RWPE2 (cell line): ENCODE results near the gene HOMEZ.

Experiments
- ATAC-seq: fragments of 200-7000 bp; cut with Tn5 transposase; 3 replicates; pipeline ENCODE4 v1.9.1; 2021; ENCODE audit warnings: low read depth
- DNase-seq: peaks from one replicate; pipeline ENCODE4 v3.0.0-alpha.2; 2020; ENCODE audit warnings: low spot score
- H3K27ac ChIP-seq: fragments of 450-650 bp; 2 replicates; pipeline ENCODE4 v1.5.1; 2017; ENCODE audit warnings: mild to moderate bottlenecking; ENCODE audit not compliant: poor library complexity, severe bottlenecking
- H3K27me3 ChIP-seq: fragments of 250-450 bp; sonication (Bioruptor Pico); 2 replicates; pipeline ENCODE4 v1.5.1; 2021; ENCODE audit warnings: mild to moderate bottlenecking, moderate library complexity; ENCODE audit not compliant: insufficient read depth, poor library complexity, severe bottlenecking
- H3K36me3 ChIP-seq: fragments of 250-450 bp; sonication (Bioruptor Pico); 2 replicates; pipeline ENCODE4 v1.5.1; 2020; ENCODE audit warnings: low read depth, mild to moderate bottlenecking, moderate library complexity
- H3K4me1 ChIP-seq: fragments of 250-450 bp; sonication (Bioruptor Pico); 2 replicates; pipeline ENCODE4 v1.5.1; 2021; ENCODE audit warnings: mild to moderate bottlenecking, moderate library complexity; ENCODE audit not compliant: insufficient read depth, poor library complexity, severe bottlenecking
- H3K4me3 ChIP-seq: fragments of 250-450 bp; sonication (Bioruptor Pico); 2 replicates; pipeline ENCODE4 v1.5.1; 2021; ENCODE audit warnings: mild to moderate bottlenecking, moderate library complexity; ENCODE audit not compliant: severe bottlenecking
- H3K9me3 ChIP-seq: fragments of 250-450 bp; sonication (Bioruptor Pico); 2 replicates; pipeline ENCODE4 v1.5.1; 2021; ENCODE audit warnings: mild to moderate bottlenecking, moderate library complexity; ENCODE audit not compliant: severe bottlenecking
- TF ChIP-seq, protein P1 (sequence below): fragments of 450-650 bp; IDR thresholded peaks from one replicate; pipeline ENCODE4 v1.5.1; 2017; ENCODE audit warnings: mild to moderate bottlenecking, moderate library complexity; ENCODE audit not compliant: poor library complexity, severe bottlenecking

The HOMEZ gene

GRCh38 chr14:23252420-23253333 lies 33.3 kb downstream of the HOMEZ start:
- TF ChIP-seq, protein P1, sequence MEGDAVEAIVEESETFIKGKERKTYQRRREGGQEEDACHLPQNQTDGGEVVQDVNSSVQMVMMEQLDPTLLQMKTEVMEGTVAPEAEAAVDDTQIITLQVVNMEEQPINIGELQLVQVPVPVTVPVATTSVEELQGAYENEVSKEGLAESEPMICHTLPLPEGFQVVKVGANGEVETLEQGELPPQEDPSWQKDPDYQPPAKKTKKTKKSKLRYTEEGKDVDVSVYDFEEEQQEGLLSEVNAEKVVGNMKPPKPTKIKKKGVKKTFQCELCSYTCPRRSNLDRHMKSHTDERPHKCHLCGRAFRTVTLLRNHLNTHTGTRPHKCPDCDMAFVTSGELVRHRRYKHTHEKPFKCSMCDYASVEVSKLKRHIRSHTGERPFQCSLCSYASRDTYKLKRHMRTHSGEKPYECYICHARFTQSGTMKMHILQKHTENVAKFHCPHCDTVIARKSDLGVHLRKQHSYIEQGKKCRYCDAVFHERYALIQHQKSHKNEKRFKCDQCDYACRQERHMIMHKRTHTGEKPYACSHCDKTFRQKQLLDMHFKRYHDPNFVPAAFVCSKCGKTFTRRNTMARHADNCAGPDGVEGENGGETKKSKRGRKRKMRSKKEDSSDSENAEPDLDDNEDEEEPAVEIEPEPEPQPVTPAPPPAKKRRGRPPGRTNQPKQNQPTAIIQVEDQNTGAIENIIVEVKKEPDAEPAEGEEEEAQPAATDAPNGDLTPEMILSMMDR = no peak
- peak; percentile 79 for ATAC-seq
- no peaks in the 10 kb centered on the region for H3K9me3 ChIP-seq
- peak overlapping the region; percentile 65 for H3K27ac ChIP-seq
- no peaks in the 10 kb centered on the region for H3K27me3 ChIP-seq
- no peak overlapping the region for H3K4me3 ChIP-seq
- DNase-seq = no peak
- H3K4me1 ChIP-seq = peaks cover 19% of the 10 kb centered on the region
- H3K36me3 ChIP-seq = no peaks in the 10 kb centered on the region

GRCh38 chr14:23252006-23252405 lies 33.9 kb downstream of the HOMEZ start:
- Histone ChIP-seq H3K27me3 (no peaks in the 10 kb centered on the region), H3K27ac (peak overlapping the region; percentile 65), H3K9me3 (no peaks in the 10 kb centered on the region), H3K4me1 (peaks cover 19% of the 10 kb centered on the region), H3K4me3 (no peak overlapping the region), H3K36me3 (no peaks in the 10 kb centered on the region)
- TF ChIP-seq, protein P1 = no peak
- no peak for DNase-seq
- ATAC-seq = peak; percentile 94

- Histone ChIP-seq H3K4me3 (no peak overlapping the region), H3K9me3 (no peaks in the 10 kb centered on the region), H3K27ac (no peak overlapping the region), H3K4me1 (peaks cover 19% of the 10 kb centered on the region), H3K36me3 (no peaks in the 10 kb centered on the region), H3K27me3 (no peaks in the 10 kb centered on the region)
- DNase-seq = no peak
- TF ChIP-seq, protein P1 = no peak
- ATAC-seq = peak; percentile 36; the same call in 2 of the 3 replicates
Measured at GRCh38 chr14:23249824-23250223, 36.1 kb downstream of the HOMEZ start.

DNA sequence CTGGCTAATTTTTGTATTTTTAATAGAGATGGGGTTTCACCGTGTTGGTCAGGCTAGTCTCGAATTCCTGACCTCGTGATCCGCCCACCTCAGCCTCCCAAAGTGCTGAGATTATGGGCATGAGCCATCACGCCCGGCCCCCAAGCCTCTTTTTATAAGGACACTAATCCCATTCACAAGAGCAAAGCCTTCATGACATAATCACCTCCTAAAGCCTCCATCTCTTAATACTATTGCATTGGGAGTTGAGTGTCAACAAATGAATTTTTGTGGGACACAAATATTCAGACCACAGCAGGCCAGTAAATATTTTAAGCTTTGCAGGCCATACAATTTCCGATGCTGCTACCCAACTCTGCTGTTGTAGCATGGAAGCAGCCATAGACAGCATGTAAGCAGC lies 37.3 kb downstream of the HOMEZ start:
- no peaks in the 10 kb centered on the region for H3K9me3 ChIP-seq
- ATAC-seq (no peak), DNase-seq (no peak)
- TF ChIP-seq, protein P1 = no peak
- no peaks in the 10 kb centered on the region for H3K27me3 ChIP-seq
- no peak overlapping the region for H3K27ac ChIP-seq
- H3K36me3 ChIP-seq = no peaks in the 10 kb centered on the region
- H3K4me1 ChIP-seq = peaks cover 19% of the 10 kb centered on the region
- no peak overlapping the region for H3K4me3 ChIP-seq

DNA sequence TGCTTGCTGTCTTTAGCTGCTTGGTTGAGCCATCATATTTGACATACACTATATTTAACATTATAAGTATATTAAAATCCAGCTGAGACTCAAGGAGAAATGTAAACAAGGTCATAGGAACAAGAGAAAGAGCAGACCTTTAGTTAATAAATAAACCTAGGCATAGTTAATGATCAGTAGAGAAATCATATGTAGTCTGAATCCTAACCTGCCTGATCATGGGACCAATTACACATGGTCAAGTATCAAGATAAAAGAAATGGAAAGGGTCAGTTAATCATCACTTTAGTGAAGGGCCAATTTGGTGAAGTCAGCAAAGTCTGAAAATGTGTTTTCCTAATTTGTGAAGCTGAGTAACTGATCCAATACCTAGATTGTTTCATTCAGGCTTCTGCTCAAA lies 40.6 kb downstream of the HOMEZ start:
- no peak overlapping the region for H3K4me3 ChIP-seq
- no peaks in the 10 kb centered on the region for H3K4me1 ChIP-seq
- ATAC-seq = no peak
- TF ChIP-seq, protein P1 = no peak
- no peaks in the 10 kb centered on the region for H3K36me3 ChIP-seq
- no peaks in the 10 kb centered on the region for H3K27me3 ChIP-seq
- no peak overlapping the region for H3K27ac ChIP-seq
- H3K9me3 ChIP-seq = no peaks in the 10 kb centered on the region
- no peak for DNase-seq
